Gastrocnemius medialis (tissue), 4 donors: ENCODE results near the gene FNDC10.
"Not testable (repeated sequence)": the region's sequence is repeated elsewhere in the genome, so short reads cannot be mapped to it uniquely, and the experiment has no call there.

Source experiments
- CTCF ChIP-seq, 5 experiments: fragments of 450-650 bp in 3 of 5; fragments of 200-600 bp in 2 of 5; sonication (generic) in 2 of 5; IDR thresholded peaks in 4 of 5; conservative IDR thresholded peaks in 1 of 5; 1 replicate in 4 of 5; 2 replicates in 1 of 5; pipeline ENCODE4 v1.5.1; 2016 to 2019; ENCODE audit warnings: antibody characterized with exemption in 5 of 5, mild to moderate bottlenecking in 3 of 5, moderate library complexity in 3 of 5
- POLR2A ChIP-seq, 2 donors: fragments of 450-650 bp; IDR thresholded peaks; one replicate each; pipeline ENCODE4 v1.6.1; 2017; ENCODE audit warnings: antibody characterized with exemption in 2 of 2, mild to moderate bottlenecking in 2 of 2, moderate library complexity in 2 of 2

DNA sequence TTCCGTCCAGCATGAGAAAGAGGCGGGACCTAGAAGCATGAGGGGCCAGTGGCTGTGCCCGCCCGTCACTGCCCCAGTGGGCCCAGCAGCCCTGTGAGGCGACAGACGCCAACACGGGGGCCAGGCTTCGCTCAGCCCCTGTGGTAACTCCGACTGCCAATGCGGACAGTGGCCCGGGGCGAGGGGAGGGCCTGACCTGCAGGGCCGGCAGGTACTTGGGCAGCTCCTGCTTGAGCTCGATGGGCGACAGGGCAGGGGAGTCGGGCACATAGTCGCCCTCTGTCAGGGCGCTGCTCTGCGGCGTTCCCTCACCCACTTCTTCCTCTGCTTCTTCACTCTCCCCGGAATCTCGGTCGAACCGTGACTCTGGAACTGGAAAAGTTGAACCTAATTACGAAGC is 40.1 kb upstream of the FNDC10 start:
- not testable (repeated sequence) for TF ChIP-seq POLR2A (IDR thresholded peaks at IDR 0.05); CTCF (IDR thresholded peaks at IDR 0.05 in 4 of 5, conservative IDR thresholded peaks at IDR 0.05 in 1 of 5)
